SK-N-SH (cell line): Measurements from ENCODE around the gene PRKN. TPM values are rescaled to one million over a fixed set of nuclear protein-coding genes. Genes with fewer than 3 reads are reported as not detected.
"Not testable (repeated sequence)": the region's sequence is repeated elsewhere in the genome, so short reads cannot be mapped to it uniquely, and the experiment has no call there.

Source experiments
- CTCF ChIA-PET: fragments of 300-600, 350-600 bp; formaldehyde crosslinking; extraction: SDS; loops from one replicate; lab custom pipeline; 2021; lab: Yijun Ruan, JAX
- POLR2A ChIA-PET: fragments of 350-600 bp; sonication (Branson Sonifier 250); formaldehyde crosslinking; extraction: SDS; loops from one replicate; lab custom pipeline; 2020; ENCODE audit warnings: antibody characterized with exemption, inconsistent platforms; lab: Yijun Ruan, JAX
- DNase-seq: peaks from one replicate; pipeline ENCODE4 v3.0.0; 2012
- H2AFZ ChIP-seq: fragments of 200-600 bp; sonication (generic); 2 replicates; pipeline ENCODE4 v1.8.1; 2016; ENCODE audit warnings: antibody characterized with exemption, mild to moderate bottlenecking, low read depth
- H3F3A ChIP-seq: fragments of 200-600 bp; sonication (generic); replicated peaks from 2 replicates; pipeline ENCODE3; 2016; ENCODE audit warnings: antibody characterized with exemption, mild to moderate bottlenecking; ENCODE audit not compliant: insufficient read depth
- H3K27ac ChIP-seq, 2 experiments: fragments of 200-500 bp in 1 of 2; fragments of 200-600 bp in 1 of 2; sonication (Bioruptor generic) in 1 of 2; sonication (generic), shearing (Covaris generic) in 1 of 2; 2 replicates each; pipeline versions ENCODE4 v1.5.1 to v1.6.1; 2014 to 2016; ENCODE audit warnings: low read depth in 2 of 2, inconsistent platforms in 1 of 2, low read length in 1 of 2, mild to moderate bottlenecking in 1 of 2, mixed read lengths in 1 of 2
- H3K27me3 ChIP-seq: fragments of 200-600 bp; sonication (generic), shearing (Covaris generic); 2 replicates; pipeline ENCODE4 v1.6.1; 2016; ENCODE audit warnings: mixed run types; ENCODE audit not compliant: insufficient read depth
- H3K36me3 ChIP-seq, 2 experiments: fragments of 200-500 bp in 1 of 2; fragments of 200-600 bp in 1 of 2; sonication (Bioruptor generic) in 1 of 2; sonication (generic) in 1 of 2; replicated peaks in 1 of 2; 2 replicates each; pipeline versions ENCODE3 to v1.5.1; 2014 to 2016; ENCODE audit warnings: low read length in 1 of 2, mild to moderate bottlenecking in 1 of 2; ENCODE audit not compliant: insufficient read depth in 2 of 2, control insufficient read depth in 1 of 2
- H3K4me1 ChIP-seq, 2 experiments: fragments of 200-500 bp in 1 of 2; fragments of 200-600 bp in 1 of 2; sonication (Bioruptor generic) in 1 of 2; sonication (generic), shearing (Covaris generic) in 1 of 2; 2 replicates each; pipeline versions ENCODE4 v1.5.1 to v1.6.1; 2014 to 2016; ENCODE audit warnings: low read depth in 1 of 2, low read length in 1 of 2, mixed run types in 1 of 2; ENCODE audit not compliant: insufficient read depth in 2 of 2, control insufficient read depth in 1 of 2
- H3K4me2 ChIP-seq: fragments of 200-600 bp; sonication (generic), shearing (Covaris generic); 2 replicates; pipeline ENCODE4 v1.6.1; 2017; ENCODE audit warnings: mixed run types
- H3K4me3 ChIP-seq, 2 experiments: fragments of 200-500 bp in 1 of 2; fragments of 200-600 bp in 1 of 2; sonication (Bioruptor generic) in 1 of 2; sonication (generic), shearing (Covaris generic) in 1 of 2; 2 replicates each; pipeline versions ENCODE4 v1.5.1 to v1.8.1; 2014 to 2016; ENCODE audit warnings: low read depth in 2 of 2, inconsistent platforms in 1 of 2, low read length in 1 of 2, mild to moderate bottlenecking in 1 of 2, mixed read lengths in 1 of 2, moderate library complexity in 1 of 2
- H3K79me2 ChIP-seq: fragments of 200-600 bp; sonication (generic); 2 replicates; pipeline ENCODE4 v1.8.1; 2017; ENCODE audit warnings: mild to moderate bottlenecking; ENCODE audit not compliant: insufficient read depth
- H3K9ac ChIP-seq: fragments of 200-600 bp; sonication (generic); 2 replicates; pipeline ENCODE4 v1.6.1; 2017; ENCODE audit warnings: mixed run types
- H3K9me2 ChIP-seq: fragments of 200-600 bp; sonication (generic); 2 replicates; pipeline ENCODE4 v1.6.1; 2017; ENCODE audit warnings: mixed run types
- H3K9me3 ChIP-seq: fragments of 200-600 bp; sonication (generic); 2 replicates; pipeline ENCODE4 v1.6.1; 2017; ENCODE audit warnings: mixed run types, mild to moderate bottlenecking, moderate library complexity
- H4K20me1 ChIP-seq: fragments of 200-600 bp; sonication (generic); 2 replicates; pipeline ENCODE4 v1.6.1; 2017; ENCODE audit warnings: mild to moderate bottlenecking, mixed run types; ENCODE audit not compliant: insufficient read depth
- CTCF ChIP-seq: fragments of 200-600 bp; sonication (generic); IDR thresholded peaks from 2 replicates; pipeline ENCODE4 v1.6.1; 2017; ENCODE audit warnings: antibody characterized with exemption, mild to moderate bottlenecking, moderate library complexity
- FOXJ3 ChIP-seq: sonication (generic); formaldehyde crosslinking; IDR thresholded peaks from 2 replicates; pipeline ENCODE4 v1.5.1; 2020; ENCODE audit warnings: mild to moderate bottlenecking, missing genetic modification reagents
- FOXM1 ChIP-seq: IDR thresholded peaks from 2 replicates; pipeline ENCODE4 v1.4.0; 2012; ENCODE audit warnings: low read depth, mild to moderate bottlenecking
- GABPA ChIP-seq: IDR thresholded peaks from 2 replicates; pipeline ENCODE4 v1.4.0; 2012; ENCODE audit warnings: low read depth, mild to moderate bottlenecking
- GATA2 ChIP-seq: sonication (generic); formaldehyde crosslinking; IDR thresholded peaks from 2 replicates; pipeline ENCODE4 v1.5.0; 2020; ENCODE audit warnings: mild to moderate bottlenecking, missing genetic modification reagents
- MEF2A ChIP-seq: IDR thresholded peaks from 2 replicates; pipeline ENCODE4 v1.4.0; 2012; ENCODE audit warnings: low read depth, borderline replicate concordance
- TAF1 ChIP-seq: IDR thresholded peaks from 2 replicates; pipeline ENCODE4 v1.6.1; 2012; ENCODE audit warnings: low read depth, mild to moderate bottlenecking, low read length, moderate library complexity, borderline replicate concordance
- TEAD4 ChIP-seq: IDR thresholded peaks from 2 replicates; pipeline ENCODE4 v1.4.0; 2012; ENCODE audit warnings: mild to moderate bottlenecking, borderline replicate concordance; ENCODE audit not compliant: insufficient read depth
- USF2 ChIP-seq: fragments of 150-350 bp; IDR thresholded peaks from 2 replicates; pipeline ENCODE4 v1.6.1; 2017; ENCODE audit warnings: antibody characterized with exemption, low read length, low read depth, borderline replicate concordance
- WGBS: methylation state at CpG from one replicate; pipeline ENCODE4 v1.1.6; 2017; ENCODE audit warnings: low lambda C conversion rate; 5-methylcytosine and 5-hydroxymethylcytosine counted together
- polyA plus RNA-seq, 3 experiments: library from polyadenylated mRNA; depleted of rRNA; stranded (reverse); fragments of >200 nt; gene quantifications; 2 replicates each; pipeline ENCODE4 v1.2.3, GENCODE V29; 2012

The PRKN gene
- polyA plus RNA-seq, 1 of the 3 experiments (the other 2 are of a cell fraction) = 0.76 TPM

- H3K9me3 ChIP-seq, H3F3A ChIP-seq, POLR2A ChIA-PET, H2AFZ ChIP-seq, H3K27me3 ChIP-seq, H3K4me3 ChIP-seq, DNase-seq, H3K79me2 ChIP-seq, H3K4me2 ChIP-seq, H3K4me1 ChIP-seq, H3K9ac ChIP-seq, CTCF ChIA-PET, H3K9me2 ChIP-seq, H4K20me1 ChIP-seq, H3K27ac ChIP-seq, H3K36me3 ChIP-seq: not testable (repeated sequence)
- 70% methylated on average over 15 of the region's 15 CpGs for WGBS
Measured at GRCh38 chr6:161315246-161315917, 1412.2 kb downstream of the PRKN start.

- POLR2A ChIA-PET, H3K9me2 ChIP-seq, H3K9me3 ChIP-seq, H3K79me2 ChIP-seq, H3K36me3 ChIP-seq, H3K9ac ChIP-seq, H3K4me1 ChIP-seq, H3K4me3 ChIP-seq, CTCF ChIA-PET, H3K27ac ChIP-seq, H3K4me2 ChIP-seq, H2AFZ ChIP-seq, H3K27me3 ChIP-seq, DNase-seq, H4K20me1 ChIP-seq, H3F3A ChIP-seq: not testable (repeated sequence)
- 66% methylated on average over 20 of the region's 20 CpGs for WGBS
Measured at GRCh38 chr6:161314541-161315245, 1412.9 kb downstream of the PRKN start.

- no peaks in the 10 kb centered on the region for H3K27me3 ChIP-seq
- H3K9me2 ChIP-seq = no peaks in the 10 kb centered on the region
- no peak for TF ChIP-seq USF2
- TF ChIP-seq MEF2A = no peak
- TF ChIP-seq TEAD4 = no peak
- TF ChIP-seq FOXJ3 (CRISPR knock-in tag) = no peak
- TF ChIP-seq CTCF = no peak
- TF ChIP-seq FOXM1 = no peak
- TF ChIP-seq GATA2 (CRISPR knock-in tag) = no peak
- no peak for TF ChIP-seq TAF1
- no peak for TF ChIP-seq GABPA
- no peak for DNase-seq
- no peak overlapping the region for H3K9ac ChIP-seq
- H3K4me3 ChIP-seq = no peak overlapping the region
- H3K79me2 ChIP-seq = no peaks in the 10 kb centered on the region
- ChIA-PET POLR2A (no interaction called here), CTCF (no interaction called here)
- H3K36me3 ChIP-seq = no peaks in the 10 kb centered on the region
- H2AFZ ChIP-seq = no peak overlapping the region
- no peak overlapping the region for H3K27ac ChIP-seq
- no peaks in the 10 kb centered on the region for H3K9me3 ChIP-seq
- no peaks in the 10 kb centered on the region for H3K4me1 ChIP-seq
- H3F3A ChIP-seq = no peaks in the 10 kb centered on the region
- H3K4me2 ChIP-seq = no peak overlapping the region
- no peaks in the 10 kb centered on the region for H4K20me1 ChIP-seq
- WGBS = 65% methylated on average over 6 of the region's 6 CpGs
Measured at GRCh38 chr6:161313940-161314509, 1413.5 kb downstream of the PRKN start.

- not testable (repeated sequence) for H3K4me1 ChIP-seq
Measured at GRCh38 chr6:161313475-161313874, 1414.1 kb downstream of the PRKN start.

More at GRCh38 chr6:161313475-161313874, 1414.1 kb downstream of the PRKN start:
- H2AFZ ChIP-seq, H3K4me3 ChIP-seq, H3K9ac ChIP-seq, H4K20me1 ChIP-seq, H3K36me3 ChIP-seq, H3K79me2 ChIP-seq, POLR2A ChIA-PET, H3K4me2 ChIP-seq, H3K9me3 ChIP-seq, H3K27ac ChIP-seq, H3F3A ChIP-seq, CTCF ChIA-PET, DNase-seq, H3K27me3 ChIP-seq, H3K9me2 ChIP-seq: not testable (repeated sequence)
- 15% methylated on average over 3 of the region's 3 CpGs for WGBS
